Endothelial cell of umbilical vein (primary cell): ENCODE results near the gene EML3. TPM values are rescaled to one million over a fixed set of nuclear protein-coding genes. Genes with fewer than 3 reads are reported as not detected.

ENCODE experiments used
- BruUV-seq: library from RNA; stranded (reverse); fragments of 400-500 nt; replicated peaks from 2 replicates; lab custom pipeline; 2021; lab: Mats Ljungman, UMichigan
- CTCF ChIA-PET: fragments of 300-600, 350-600 bp; sonication (Branson Sonifier 250); formaldehyde crosslinking; loops from one replicate; lab custom pipeline; 2021; ENCODE audit warnings: antibody characterized with exemption, inconsistent platforms; lab: Charles Lee
- POLR2A ChIA-PET: fragments of 300-600, 350-600 bp; sonication (Branson Sonifier 250); formaldehyde crosslinking; loops from one replicate; lab custom pipeline; 2021; ENCODE audit warnings: antibody characterized with exemption, inconsistent platforms; lab: Charles Lee
- DNase-seq: peaks from one replicate; pipeline ENCODE4 v3.0.0-alpha.2; 2011; ENCODE audit warnings: low read depth, low spot score
- FAIRE-seq: peaks from 2 replicates; lab custom pipeline; 2011; peaks lifted over from hg19 to GRCh38; lab: Jason Lieb, UNC
- H2AFZ ChIP-seq: 2 replicates; pipeline ENCODE4 v1.6.0; 2012; ENCODE audit warnings: low read depth, low read length, control low read depth, inconsistent platforms
- H3K27ac ChIP-seq: 2 replicates; pipeline ENCODE4 v1.5.1; 2011; ENCODE audit warnings: low read depth, mild to moderate bottlenecking, control low read depth, low read length, moderate library complexity; ENCODE audit not compliant: insufficient read depth
- H3K27me3 ChIP-seq, 2 experiments: 2 replicates each; pipeline versions ENCODE4 v1.6.0 to v1.6.1; 2011; ENCODE audit warnings: low read length in 2 of 2, mixed read lengths in 1 of 2; ENCODE audit not compliant: control insufficient read depth in 2 of 2, insufficient read depth in 2 of 2
- H3K36me3 ChIP-seq, 2 experiments: 2 replicates in 1 of 2; 3 replicates in 1 of 2; pipeline ENCODE4 v1.5.1; 2011; ENCODE audit warnings: low read length in 2 of 2, mild to moderate bottlenecking in 1 of 2, moderate library complexity in 1 of 2; ENCODE audit not compliant: control insufficient read depth in 2 of 2, insufficient read depth in 2 of 2; ENCODE audit errors: extremely low read depth in 1 of 2
- H3K4me1 ChIP-seq: 3 replicates; pipeline ENCODE4 v1.5.1; 2011; ENCODE audit warnings: mild to moderate bottlenecking, low read length; ENCODE audit not compliant: control insufficient read depth, insufficient read depth; ENCODE audit errors: extremely low read depth
- H3K4me2 ChIP-seq: 2 replicates; pipeline ENCODE4 v1.6.1; 2011; ENCODE audit warnings: low read length, control low read depth, mixed read lengths; ENCODE audit not compliant: insufficient read depth
- H3K4me3 ChIP-seq, 3 experiments: fragments of 200-600 bp in 1 of 3; sonication (generic), shearing (Covaris generic) in 1 of 3; replicated peaks in 1 of 3; 2 replicates each; pipeline ENCODE4 v1.5.1; 2011 to 2016; ENCODE audit warnings: control low read depth in 3 of 3, low read length in 3 of 3, mild to moderate bottlenecking in 2 of 3, inconsistent platforms in 1 of 3, low read depth in 1 of 3, moderate library complexity in 1 of 3; ENCODE audit not compliant: insufficient read depth in 1 of 3
- H3K79me2 ChIP-seq: 2 replicates; pipeline ENCODE4 v1.6.0; 2012; ENCODE audit warnings: low read length, inconsistent platforms; ENCODE audit not compliant: control insufficient read depth, insufficient read depth
- H3K9ac ChIP-seq: replicated peaks from 2 replicates; pipeline ENCODE3; 2011; ENCODE audit warnings: low read length, control low read depth; ENCODE audit not compliant: insufficient read depth; ENCODE audit errors: extremely low read depth
- H3K9me1 ChIP-seq: replicated peaks from 3 replicates; pipeline ENCODE4 v1.6.0; 2011; ENCODE audit warnings: mild to moderate bottlenecking, low read length; ENCODE audit not compliant: control insufficient read depth, insufficient read depth; ENCODE audit errors: extremely low read depth
- H3K9me3 ChIP-seq: replicated peaks from 2 replicates; pipeline ENCODE4 v1.5.1; 2012; ENCODE audit warnings: low read length, inconsistent platforms; ENCODE audit not compliant: control insufficient read depth, insufficient read depth
- H4K20me1 ChIP-seq: replicated peaks from 2 replicates; pipeline ENCODE3; 2011; ENCODE audit warnings: mild to moderate bottlenecking, low read length; ENCODE audit not compliant: control insufficient read depth, insufficient read depth; ENCODE audit errors: extremely low read depth
- EZH2 ChIP-seq: IDR thresholded peaks from 2 replicates; pipeline ENCODE4 v1.6.1; 2012; ENCODE audit warnings: borderline replicate concordance, low read depth, mild to moderate bottlenecking, moderate library complexity, low read length, inconsistent platforms; ENCODE audit not compliant: severe bottlenecking
- FOS ChIP-seq: IDR thresholded peaks from 2 replicates; pipeline ENCODE4 v1.6.1; 2011; ENCODE audit warnings: mild to moderate bottlenecking, low read length, moderate library complexity, borderline replicate concordance; ENCODE audit not compliant: insufficient read depth
- GATA2 ChIP-seq: IDR thresholded peaks from 2 replicates; pipeline ENCODE4 v1.7.0; 2011; ENCODE audit warnings: low read depth, mild to moderate bottlenecking, moderate library complexity, mixed read lengths, low read length; ENCODE audit not compliant: insufficient read length, insufficient read depth
- JUN ChIP-seq: IDR thresholded peaks from 2 replicates; pipeline ENCODE4 v1.6.1; 2011; ENCODE audit warnings: borderline replicate concordance, low read depth; ENCODE audit not compliant: insufficient read length, insufficient read depth
- POLR2A ChIP-seq: IDR thresholded peaks from 2 replicates; pipeline ENCODE4 v1.6.1; 2012; ENCODE audit warnings: low read depth, mild to moderate bottlenecking, control low read depth, low read length
- POLR2AphosphoS5 ChIP-seq: IDR thresholded peaks from 2 replicates; pipeline ENCODE4 v1.6.1; 2012; ENCODE audit warnings: low read depth, mild to moderate bottlenecking, control low read depth, low read length, moderate library complexity; ENCODE audit not compliant: insufficient read depth
- dilution Hi-C: fragments of 300-500 bp; cut with MboI; formaldehyde crosslinking; loops from one replicate; pipeline ENCODE4 v1.15.0; 2019; ENCODE audit warnings: low sequenced_read_pairs; ENCODE audit not compliant: extremely low pct_ligation_motif_present
- intact Hi-C: fragments of 100-400 bp; cut with micrococcal nuclease; formaldehyde crosslinking; loops from one replicate; pipeline ENCODE4 v1.10.0; 2022
- polyA plus RNA-seq, 4 experiments: library from polyadenylated mRNA; depleted of rRNA in 3 of 4; stranded (reverse) in 3 of 4; unstranded in 1 of 4; fragments of >200 nt; gene quantifications; 2 replicates each; pipeline versions ENCODE4 v1.2.1 to v1.2.3, GENCODE V29; 2011 to 2012; ENCODE audit warnings: missing spikeins in 1 of 4
- total RNA-seq: library from RNA; stranded (reverse); gene quantifications from 2 replicates; pipeline ENCODE4 v1.2.3, GENCODE V29; 2021
- TF ChIP-seq, protein P1 (sequence below), 2 donors: IDR thresholded peaks; 1 replicate in 1 of 2; 2 replicates in 1 of 2; pipeline ENCODE4 v1.5.1; 2011; ENCODE audit warnings: low read length in 2 of 2, mild to moderate bottlenecking in 2 of 2, moderate library complexity in 2 of 2, control low read depth in 1 of 2, inconsistent platforms in 1 of 2, low read depth in 1 of 2; ENCODE audit not compliant: insufficient read depth in 1 of 2; ENCODE audit errors: extremely low read depth in 1 of 2

Gene EML3
- total and polyA plus RNA-seq, 2 donors (not counting 3 experiments of a cell fraction or from before 2014, with no cell fraction given) = 75.7 to 101 TPM

DNA sequence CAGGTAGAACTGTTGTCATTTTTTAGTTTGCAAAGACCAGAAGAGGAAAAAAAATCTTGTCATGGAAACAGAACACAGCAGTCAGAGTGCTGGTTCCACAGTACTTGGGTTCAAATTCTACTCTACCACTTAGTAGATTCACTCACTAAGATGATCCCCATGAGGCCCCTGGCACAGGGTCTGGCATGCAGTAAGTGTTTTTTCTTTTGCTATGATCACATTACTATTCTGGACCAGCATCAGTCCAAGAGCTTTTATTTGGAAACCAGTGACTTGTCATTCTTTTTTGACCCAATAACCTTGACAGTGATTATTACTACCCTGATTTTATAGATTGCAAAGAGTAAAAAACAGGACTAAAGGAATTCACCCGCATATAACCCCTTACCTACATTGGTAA, 43.0 kb downstream of the EML3 start:
- Histone ChIP-seq H2AFZ (no peak overlapping the region), H3K4me2 (no peak overlapping the region), H3K9me3 (no peaks in the 10 kb centered on the region), H3K36me3 (peaks cover 35 to 39% of the 10 kb centered on the region in 2 experiments), H3K9me1 (no peaks in the 10 kb centered on the region), H3K9ac (no peak overlapping the region), H4K20me1 (peaks cover 6% of the 10 kb centered on the region), H3K4me1 (peaks cover 22% of the 10 kb centered on the region), H3K27me3 (no peaks in the 10 kb centered on the region), H3K4me3 (no peak overlapping the region), H3K79me2 (peaks cover 90% of the 10 kb centered on the region), H3K27ac (no peak overlapping the region)
- TF ChIP-seq EZH2 (no peak), JUN (no peak)
- TF ChIP-seq, protein P1, sequence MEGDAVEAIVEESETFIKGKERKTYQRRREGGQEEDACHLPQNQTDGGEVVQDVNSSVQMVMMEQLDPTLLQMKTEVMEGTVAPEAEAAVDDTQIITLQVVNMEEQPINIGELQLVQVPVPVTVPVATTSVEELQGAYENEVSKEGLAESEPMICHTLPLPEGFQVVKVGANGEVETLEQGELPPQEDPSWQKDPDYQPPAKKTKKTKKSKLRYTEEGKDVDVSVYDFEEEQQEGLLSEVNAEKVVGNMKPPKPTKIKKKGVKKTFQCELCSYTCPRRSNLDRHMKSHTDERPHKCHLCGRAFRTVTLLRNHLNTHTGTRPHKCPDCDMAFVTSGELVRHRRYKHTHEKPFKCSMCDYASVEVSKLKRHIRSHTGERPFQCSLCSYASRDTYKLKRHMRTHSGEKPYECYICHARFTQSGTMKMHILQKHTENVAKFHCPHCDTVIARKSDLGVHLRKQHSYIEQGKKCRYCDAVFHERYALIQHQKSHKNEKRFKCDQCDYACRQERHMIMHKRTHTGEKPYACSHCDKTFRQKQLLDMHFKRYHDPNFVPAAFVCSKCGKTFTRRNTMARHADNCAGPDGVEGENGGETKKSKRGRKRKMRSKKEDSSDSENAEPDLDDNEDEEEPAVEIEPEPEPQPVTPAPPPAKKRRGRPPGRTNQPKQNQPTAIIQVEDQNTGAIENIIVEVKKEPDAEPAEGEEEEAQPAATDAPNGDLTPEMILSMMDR (IDR thresholded peaks at IDR 0.05; ENCODE audit: extremely low read depth in 1 of 2, insufficient read depth in 1 of 2, low read depth in 1 of 2, low read length in 2 of 2) = no peak
- intact Hi-C loops (no loop called here), dilution Hi-C loops (no loop called here)
- CTCF ChIA-PET = interaction anchor here (0.6 to 4.2 kb wide), 5 partner anchors 10 to 175 kb away, joined by 3 to 26 read pairs (median 8); no protein-coding TSS in a partner anchor
- DNase-seq (no peak), FAIRE-seq (no peak)
- BruUV-seq = no TSS peak
- POLR2A ChIA-PET = no interaction called here

DNA sequence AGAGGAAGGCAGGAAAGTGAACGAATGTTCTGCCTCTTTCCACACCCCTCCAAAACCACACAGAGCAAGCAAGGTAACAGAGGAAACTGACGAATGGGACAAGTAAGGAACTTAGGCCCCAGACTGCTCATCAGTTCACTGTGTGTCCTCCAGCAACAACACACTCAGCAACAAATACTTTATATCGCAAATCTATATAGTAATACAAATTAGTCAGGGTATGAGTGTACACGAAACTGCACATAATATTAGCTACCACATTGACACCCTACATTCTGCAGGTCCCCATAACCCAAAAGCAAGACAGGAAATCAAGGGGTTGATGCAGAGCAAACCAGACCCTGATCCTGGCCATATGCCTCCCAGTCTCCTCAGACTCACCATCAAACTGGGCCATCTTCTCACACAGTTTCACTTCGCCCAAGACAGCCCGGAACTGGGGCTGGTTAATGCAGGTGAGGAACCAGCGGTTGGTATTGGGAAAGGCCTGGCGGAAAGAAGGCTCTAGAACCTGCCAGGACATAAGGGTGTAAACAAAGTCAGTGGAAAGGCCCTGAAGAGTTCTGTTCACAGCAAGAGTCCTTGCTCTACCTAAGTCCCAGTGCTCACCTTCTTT, 45.4 kb downstream of the EML3 start:
- dilution Hi-C loops (no loop called here), intact Hi-C loops (no loop called here)
- CTCF ChIA-PET = interaction anchor here (0.7 to 5.9 kb wide), 4 partner anchors 10 to 172 kb away, joined by 3 to 33 read pairs (median 4); no protein-coding TSS in a partner anchor
- H4K20me1 ChIP-seq = peaks cover 8% of the 10 kb centered on the region
- H3K9me3 ChIP-seq = no peaks in the 10 kb centered on the region
- H3K4me2 ChIP-seq = no peak overlapping the region
- no peak for DNase-seq
- H3K4me3 ChIP-seq = no peak overlapping the region
- no peak overlapping the region for H2AFZ ChIP-seq
- H3K36me3 ChIP-seq = peaks cover 39 to 47% of the 10 kb centered on the region in 2 experiments
- peaks cover 15% of the 10 kb centered on the region for H3K4me1 ChIP-seq
- no peaks in the 10 kb centered on the region for H3K9me1 ChIP-seq
- no TSS peak for BruUV-seq
- POLR2A ChIA-PET = interaction anchor here (1.0 kb wide), 1 partner anchor 24 kb away, joined by 6 read pairs; the partner anchor contains the start of gene TUT1
- no peak overlapping the region for H3K27ac ChIP-seq
- no peak overlapping the region for H3K9ac ChIP-seq
- H3K27me3 ChIP-seq = no peaks in the 10 kb centered on the region
- FAIRE-seq = no peak
- TF ChIP-seq JUN (no peak), GATA2 (no peak), POLR2AphosphoS5 (no peak), FOS (no peak), POLR2A (no peak)
- TF ChIP-seq, protein P1 (IDR thresholded peaks at IDR 0.05; ENCODE audit: extremely low read depth in 1 of 2, insufficient read depth in 1 of 2, low read depth in 1 of 2, low read length in 2 of 2) = no peak
- peaks cover 79% of the 10 kb centered on the region for H3K79me2 ChIP-seq
